ENCODE data around the gene RYR2.
"Not testable (repeated sequence)": the region's sequence is repeated elsewhere in the genome, so short reads cannot be mapped to it uniquely, and the experiment has no call there.

RYR2 gene

GRCh38 chr1:237146241-237146640, 104.3 kb downstream of the RYR2 start:
- no peak for DNase-seq (ENCODE audit: low read depth)

GRCh38 chr1:237149857-237150256, 107.9 kb downstream of the RYR2 start:
- DNase-seq (ENCODE audit: low read depth) = no peak

- DNase-seq (ENCODE audit: low read depth) = not testable (repeated sequence)
These were observed 110.0 kb downstream of the RYR2 start for GRCh38 chr1:237151979-237152378.

GRCh38 chr1:237152506-237153335, 110.7 kb downstream of the RYR2 start:
- DNase-seq (ENCODE audit: low read depth) = no peak

GRCh38 chr1:237154157-237154556, 112.2 kb downstream of the RYR2 start:
- no peak for DNase-seq (ENCODE audit: low read depth)

GRCh38 chr1:237164406-237165352, 122.7 kb downstream of the RYR2 start:
- DNase-seq (ENCODE audit: low read depth) = no peak

- DNase-seq (ENCODE audit: low read depth) = no peak
These were observed 124.1 kb downstream of the RYR2 start for GRCh38 chr1:237166086-237166485.

GRCh38 chr1:237166593-237167101, 124.7 kb downstream of the RYR2 start:
- DNase-seq (ENCODE audit: low read depth) = no peak

- no peak for DNase-seq (ENCODE audit: low read depth)
These were observed 128.2 kb downstream of the RYR2 start for GRCh38 chr1:237170149-237170548.

GRCh38 chr1:237171454-237172117, 129.6 kb downstream of the RYR2 start:
- no peak for DNase-seq (ENCODE audit: low read depth)

- no peak for DNase-seq (ENCODE audit: low read depth)
These were observed 130.1 kb downstream of the RYR2 start for GRCh38 chr1:237172118-237172485.

GRCh38 chr1:237179503-237179902, 137.5 kb downstream of the RYR2 start:
- DNase-seq (ENCODE audit: low read depth) = no peak

GRCh38 chr1:237180256-237180655, 138.3 kb downstream of the RYR2 start:
- DNase-seq (ENCODE audit: low read depth) = no peak

GRCh38 chr1:237181743-237182317, 139.8 kb downstream of the RYR2 start:
- no peak for DNase-seq (ENCODE audit: low read depth)

- DNase-seq (ENCODE audit: low read depth) = no peak
These were observed 142.1 kb downstream of the RYR2 start for GRCh38 chr1:237183963-237184540.

GRCh38 chr1:237186675-237187074, 144.7 kb downstream of the RYR2 start:
- DNase-seq (ENCODE audit: low read depth) = no peak

GRCh38 chr1:237187842-237188241, 145.9 kb downstream of the RYR2 start:
- DNase-seq (ENCODE audit: low read depth) = no peak

GRCh38 chr1:237191403-237191802, 149.4 kb downstream of the RYR2 start:
- no peak for DNase-seq (ENCODE audit: low read depth)

GRCh38 chr1:237197470-237198425, 155.8 kb downstream of the RYR2 start:
- DNase-seq (ENCODE audit: low read depth) = no peak

GRCh38 chr1:237199026-237199425, 157.0 kb downstream of the RYR2 start:
- DNase-seq (ENCODE audit: low read depth) = no peak

All from stimulated activated CD8-positive, alpha-beta memory T cell treated with anti-CD3 and anti-CD28 coated beads, Interleukin-7, amount 100 ng/mL, for 24 hours (primary cell).